CD14-positive monocyte (primary cell): ENCODE measurements around the gene PLXNC1. TPM values are rescaled to one million over a fixed set of nuclear protein-coding genes. Genes with fewer than 3 reads are reported as not detected.

ENCODE experiments used
- DNase-seq, 3 donors: peaks; one replicate each; pipeline ENCODE4 v3.0.0-alpha.2; 2011 to 2022
- H2AFZ ChIP-seq: 2 replicates; pipeline ENCODE4 v1.6.0; 2012; ENCODE audit warnings: mild to moderate bottlenecking, low read depth, low read length, inconsistent platforms; ENCODE audit not compliant: insufficient read depth, poor library complexity, severe bottlenecking
- H3K27ac ChIP-seq, 2 donors: 1 replicate in 1 of 2; 2 replicates in 1 of 2; pipeline ENCODE4 v1.5.1; 2012 to 2013; ENCODE audit warnings: low read length in 2 of 2, control low read depth in 1 of 2, inconsistent platforms in 1 of 2, low read depth in 1 of 2, mild to moderate bottlenecking in 1 of 2
- H3K27me3 ChIP-seq, 2 donors: one replicate each; pipeline versions ENCODE4 v1.6.0 to v1.6.1; 2011 to 2013; ENCODE audit warnings: low read length in 2 of 2; ENCODE audit not compliant: control insufficient read depth in 2 of 2, insufficient read depth in 2 of 2
- H3K36me3 ChIP-seq, 2 donors: replicated peaks in 1 of 2; 1 replicate in 1 of 2; 2 replicates in 1 of 2; pipeline versions ENCODE4 v1.5.1 to v1.6.1; 2012 to 2013; ENCODE audit warnings: low read length in 2 of 2, control low read depth in 1 of 2, inconsistent platforms in 1 of 2, mild to moderate bottlenecking in 1 of 2; ENCODE audit not compliant: insufficient read depth in 2 of 2, control insufficient read depth in 1 of 2
- H3K4me1 ChIP-seq, 2 donors: 1 replicate in 1 of 2; 2 replicates in 1 of 2; pipeline versions ENCODE4 v1.5.1 to v1.6.1; 2012 to 2013; ENCODE audit warnings: low read length in 2 of 2, control low read depth in 1 of 2, inconsistent platforms in 1 of 2, mild to moderate bottlenecking in 1 of 2, moderate library complexity in 1 of 2; ENCODE audit not compliant: insufficient read depth in 2 of 2, control insufficient read depth in 1 of 2
- H3K4me2 ChIP-seq: replicated peaks from 2 replicates; pipeline ENCODE3; 2012; ENCODE audit warnings: low read length, moderate library complexity, mild to moderate bottlenecking; ENCODE audit not compliant: poor library complexity, severe bottlenecking; ENCODE audit errors: extremely low read depth
- H3K4me3 ChIP-seq, 3 experiments: fragments of 200-600 bp in 1 of 3; sonication (generic) in 1 of 3; replicated peaks in 1 of 3; 1 replicate in 2 of 3; 2 replicates in 1 of 3; pipeline ENCODE4 v1.5.1; 2011 to 2013; ENCODE audit warnings: low read length in 3 of 3, mild to moderate bottlenecking in 3 of 3, control low read depth in 2 of 3, low read depth in 2 of 3, inconsistent platforms in 1 of 3, moderate library complexity in 1 of 3
- H3K79me2 ChIP-seq: 2 replicates; pipeline ENCODE4 v1.6.0; 2012; ENCODE audit warnings: mild to moderate bottlenecking, control low read depth, inconsistent platforms, low read length, moderate library complexity; ENCODE audit not compliant: insufficient read depth
- H3K9ac ChIP-seq: 2 replicates; pipeline ENCODE4 v1.6.0; 2017; ENCODE audit warnings: low read length, mild to moderate bottlenecking; ENCODE audit not compliant: insufficient read depth, poor library complexity, severe bottlenecking
- H3K9me3 ChIP-seq, 2 donors: replicated peaks in 1 of 2; 1 replicate in 1 of 2; 2 replicates in 1 of 2; pipeline versions ENCODE4 v1.5.1 to v1.6.1; 2012 to 2013; ENCODE audit warnings: low read length in 2 of 2, control low read depth in 1 of 2; ENCODE audit not compliant: control insufficient read depth in 1 of 2, insufficient read depth in 1 of 2
- H4K20me1 ChIP-seq: 2 replicates; pipeline ENCODE4 v1.6.0; 2012; ENCODE audit warnings: mild to moderate bottlenecking, low read length, control low read depth, moderate library complexity; ENCODE audit not compliant: insufficient read depth
- H3K27ac Mint-ChIP-seq, 7 donors: one replicate each; pipeline ENCODE4 v1.8.0; 2020; ENCODE audit warnings: mild to moderate bottlenecking in 7 of 7, mixed read lengths in 7 of 7, moderate library complexity in 6 of 7, inconsistent platforms in 2 of 7
- H3K27me3 Mint-ChIP-seq, 3 donors: one replicate each; pipeline ENCODE4 v1.8.0; 2021 to 2022; ENCODE audit warnings: low read depth in 3 of 3, mild to moderate bottlenecking in 3 of 3, mixed read lengths in 3 of 3, moderate library complexity in 3 of 3, inconsistent platforms in 1 of 3
- H3K36me3 Mint-ChIP-seq, 2 donors: one replicate each; pipeline ENCODE4 v1.8.0; 2020; ENCODE audit warnings: mixed read lengths in 2 of 2, inconsistent platforms in 1 of 2, mild to moderate bottlenecking in 1 of 2
- H3K4me1 Mint-ChIP-seq: one replicate; pipeline ENCODE4 v1.8.0; 2020; ENCODE audit warnings: mild to moderate bottlenecking, mixed read lengths
- H3K4me3 Mint-ChIP-seq, 2 donors: one replicate each; pipeline ENCODE4 v1.8.0; 2020; ENCODE audit warnings: mild to moderate bottlenecking in 2 of 2, mixed read lengths in 2 of 2, moderate library complexity in 1 of 2
- H3K9me3 Mint-ChIP-seq, 7 donors: one replicate each; pipeline ENCODE4 v1.8.0; 2020 to 2022; ENCODE audit warnings: mixed read lengths in 7 of 7, mild to moderate bottlenecking in 6 of 7, moderate library complexity in 6 of 7, inconsistent platforms in 2 of 7
- WGBS: methylation state at CpG from one replicate; pipeline ENCODE4 v1.1.5; 2013; ENCODE audit warnings: missing lambda C conversion rate; ENCODE audit not compliant: insufficient coverage; 5-methylcytosine and 5-hydroxymethylcytosine counted together
- intact Hi-C, 2 donors: fragments of 100-400 bp; cut with micrococcal nuclease; formaldehyde crosslinking; loops; one replicate each; pipeline versions ENCODE4 v1.15.0 to v1.15.1; 2023
- polyA plus RNA-seq, 3 donors: library from polyadenylated mRNA; depleted of rRNA in 1 of 3; unstranded in 2 of 3; stranded (reverse) in 1 of 3; fragments of 300-500 nt in 2 of 3; fragments of >200 nt in 1 of 3; fragmentation: Illumina TruSeq in 2 of 3; gene quantifications; 1 replicate in 2 of 3; 2 replicates in 1 of 3; pipeline ENCODE4 v1.2.3, GENCODE V29; 2012 to 2021
- TF ChIP-seq, protein P1 (sequence below): fragments of 200-600 bp; IDR thresholded peaks from one replicate; pipeline ENCODE4 v1.8.0; 2022; ENCODE audit warnings: antibody characterized with exemption, mild to moderate bottlenecking

Gene PLXNC1
- polyA plus RNA-seq, 3 donors: 14.3 to 35.2 (median 15.4) TPM

DNA sequence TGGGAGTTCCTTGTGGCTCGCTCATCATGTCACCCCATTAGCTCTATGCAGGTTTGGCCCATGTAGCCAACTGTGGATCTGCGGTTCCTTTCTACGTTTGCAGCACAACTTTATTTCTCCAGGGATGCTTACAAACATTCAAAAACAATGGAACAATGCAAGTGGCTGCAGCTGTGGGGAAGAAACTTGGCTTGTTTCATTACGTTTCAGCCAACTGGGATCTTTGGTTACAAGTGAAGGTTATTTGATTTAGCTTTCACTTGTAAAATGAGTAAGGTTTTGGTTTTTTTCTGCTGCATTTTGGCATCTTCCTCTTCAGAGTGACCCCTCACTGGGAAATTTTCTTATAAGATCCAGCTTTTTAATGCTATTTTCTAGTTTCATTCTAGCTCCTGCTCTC, 105.9 kb downstream of the PLXNC1 start:
- peak overlapping the region in 1 of 2 donors; percentile 16 for H3K27ac ChIP-seq
- H3K27ac Mint-ChIP-seq: no peak overlapping the region
- no peaks in the 10 kb centered on the region for H3K27me3 ChIP-seq
- H3K79me2 ChIP-seq: no peaks in the 10 kb centered on the region
- H3K36me3 Mint-ChIP-seq: peaks cover 73 to 88% of the 10 kb centered on the region in 2 donors
- H3K4me2 ChIP-seq: no peak overlapping the region
- peaks cover 57 to 88% of the 10 kb centered on the region in 2 donors for H3K36me3 ChIP-seq
- peaks cover 4 to 7% of the 10 kb centered on the region in 2 donors for H3K4me1 ChIP-seq
- H3K9me3 Mint-ChIP-seq: no peaks in the 10 kb centered on the region
- 100% methylated on average over 1 of the region's 4 CpGs for WGBS
- no peak overlapping the region for H3K4me3 ChIP-seq
- no peaks in the 10 kb centered on the region for H3K9me3 ChIP-seq
- peaks cover 0 to 2% (median 0%) of the 10 kb centered on the region in 3 donors for H3K27me3 Mint-ChIP-seq
- intact Hi-C loops: no loop called here
- TF ChIP-seq, protein P1, sequence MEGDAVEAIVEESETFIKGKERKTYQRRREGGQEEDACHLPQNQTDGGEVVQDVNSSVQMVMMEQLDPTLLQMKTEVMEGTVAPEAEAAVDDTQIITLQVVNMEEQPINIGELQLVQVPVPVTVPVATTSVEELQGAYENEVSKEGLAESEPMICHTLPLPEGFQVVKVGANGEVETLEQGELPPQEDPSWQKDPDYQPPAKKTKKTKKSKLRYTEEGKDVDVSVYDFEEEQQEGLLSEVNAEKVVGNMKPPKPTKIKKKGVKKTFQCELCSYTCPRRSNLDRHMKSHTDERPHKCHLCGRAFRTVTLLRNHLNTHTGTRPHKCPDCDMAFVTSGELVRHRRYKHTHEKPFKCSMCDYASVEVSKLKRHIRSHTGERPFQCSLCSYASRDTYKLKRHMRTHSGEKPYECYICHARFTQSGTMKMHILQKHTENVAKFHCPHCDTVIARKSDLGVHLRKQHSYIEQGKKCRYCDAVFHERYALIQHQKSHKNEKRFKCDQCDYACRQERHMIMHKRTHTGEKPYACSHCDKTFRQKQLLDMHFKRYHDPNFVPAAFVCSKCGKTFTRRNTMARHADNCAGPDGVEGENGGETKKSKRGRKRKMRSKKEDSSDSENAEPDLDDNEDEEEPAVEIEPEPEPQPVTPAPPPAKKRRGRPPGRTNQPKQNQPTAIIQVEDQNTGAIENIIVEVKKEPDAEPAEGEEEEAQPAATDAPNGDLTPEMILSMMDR: no peak
- peaks cover 11% of the 10 kb centered on the region for H3K4me1 Mint-ChIP-seq
- no peak for DNase-seq
- no peaks in the 10 kb centered on the region for H4K20me1 ChIP-seq
- H3K4me3 Mint-ChIP-seq: no peak overlapping the region
- no peak overlapping the region for H3K9ac ChIP-seq
- H2AFZ ChIP-seq: no peak overlapping the region

DNA sequence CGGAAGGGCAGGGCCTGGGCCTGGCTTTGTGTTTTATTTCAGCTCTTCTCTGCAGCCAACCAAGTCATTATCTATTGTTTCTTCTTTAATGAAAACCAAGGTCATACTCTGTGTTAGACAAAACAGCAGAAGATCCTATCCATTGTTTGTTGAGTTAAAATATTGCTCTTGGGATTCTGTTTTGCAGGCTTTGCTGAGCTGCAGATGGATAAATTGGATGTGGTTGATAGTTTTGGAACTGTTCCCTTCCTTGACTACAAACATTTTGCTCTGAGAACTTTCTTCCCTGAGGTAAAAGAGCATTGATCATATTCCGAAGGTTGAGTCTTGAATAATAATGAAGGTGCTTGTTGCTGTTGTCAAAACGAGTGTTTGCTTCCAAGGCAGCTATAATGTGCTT, 106.6 kb downstream of the PLXNC1 start:
- H3K4me3 Mint-ChIP-seq: no peak overlapping the region

More for the DNA sequence above, 106.6 kb downstream of the PLXNC1 start:
- Histone ChIP-seq H3K4me1 (peaks cover 4 to 7% of the 10 kb centered on the region in 2 donors), H3K79me2 (no peaks in the 10 kb centered on the region), H3K27ac (no peak overlapping the region), H3K4me2 (no peak overlapping the region), H3K9me3 (no peaks in the 10 kb centered on the region), H2AFZ (no peak overlapping the region), H3K27me3 (no peaks in the 10 kb centered on the region), H3K36me3 (peaks cover 58 to 89% of the 10 kb centered on the region in 2 donors), H3K4me3 (no peak overlapping the region), H4K20me1 (no peaks in the 10 kb centered on the region), H3K9ac (no peak overlapping the region)
- H3K9me3 Mint-ChIP-seq: no peaks in the 10 kb centered on the region
- intact Hi-C loops: no loop called here
- WGBS: 100% methylated on average over 1 of the region's 3 CpGs
- H3K4me1 Mint-ChIP-seq: peaks cover 11% of the 10 kb centered on the region
- H3K27ac Mint-ChIP-seq: peak overlapping the region in 1 of 7 donors; percentile 8
- H3K36me3 Mint-ChIP-seq: peaks cover 71 to 88% of the 10 kb centered on the region in 2 donors
- no peak for DNase-seq
- peaks cover 0 to 2% (median 0%) of the 10 kb centered on the region in 3 donors for H3K27me3 Mint-ChIP-seq
- TF ChIP-seq, protein P1: no peak
